Gastroesophageal sphincter (tissue), 4 donors: ENCODE data around the gene CDH4. TPM values are rescaled to one million over a fixed set of nuclear protein-coding genes. Genes with fewer than 3 reads are reported as not detected.

Experiments
- ATAC-seq: fragments of 150-250 bp; one replicate; pipeline ENCODE4 v1.9.1; 2016; ENCODE audit warnings: mild to moderate bottlenecking, moderate library complexity
- H3K27ac ChIP-seq, 4 donors: fragments of 200-600 bp; sonication (generic) in 3 of 4; 1 replicate in 3 of 4; 2 replicates in 1 of 4; pipeline ENCODE4 v1.5.1; 2016 to 2019
- H3K27me3 ChIP-seq: fragments of 200-600 bp; sonication (generic); one replicate; pipeline ENCODE4 v1.5.1; 2019
- H3K36me3 ChIP-seq, 2 donors: fragments of 200-600 bp; sonication (generic); one replicate each; pipeline ENCODE4 v1.5.1; 2019; ENCODE audit warnings: control low read depth in 1 of 2
- H3K4me1 ChIP-seq, 3 donors: fragments of 200-600 bp; sonication (generic); 1 replicate in 2 of 3; 2 replicates in 1 of 3; pipeline ENCODE4 v1.5.1; 2016 to 2019; ENCODE audit warnings: control low read depth in 2 of 3
- H3K4me3 ChIP-seq, 2 donors: fragments of 200-600 bp; sonication (generic); one replicate each; pipeline ENCODE4 v1.5.1; 2019; ENCODE audit warnings: mild to moderate bottlenecking in 1 of 2, moderate library complexity in 1 of 2
- H3K9me3 ChIP-seq, 3 donors: fragments of 200-600 bp; sonication (generic); one replicate each; pipeline ENCODE4 v1.5.1; 2017 to 2019; ENCODE audit warnings: control low read depth in 2 of 3
- CTCF ChIP-seq, 4 experiments: fragments of 200-600 bp in 2 of 4; fragments of 450-650 bp in 2 of 4; sonication (generic) in 1 of 4; IDR thresholded peaks; one replicate each; pipeline ENCODE4 v1.5.1; 2017 to 2019; ENCODE audit warnings: antibody characterized with exemption in 4 of 4, mild to moderate bottlenecking in 2 of 4, moderate library complexity in 2 of 4
- EP300 ChIP-seq: sonication (generic); formaldehyde crosslinking; IDR thresholded peaks from one replicate; pipeline ENCODE4 v1.6.1; 2017; ENCODE audit warnings: antibody characterized with exemption, mild to moderate bottlenecking
- POLR2A ChIP-seq, 2 donors: fragments of 450-650 bp; IDR thresholded peaks; one replicate each; pipeline ENCODE4 v1.6.1; 2017; ENCODE audit warnings: antibody characterized with exemption in 2 of 2, mild to moderate bottlenecking in 2 of 2, moderate library complexity in 1 of 2
- POLR2AphosphoS5 ChIP-seq: sonication (generic); formaldehyde crosslinking; IDR thresholded peaks from one replicate; pipeline ENCODE4 v1.6.1; 2017; ENCODE audit warnings: antibody characterized with exemption
- WGBS, 2 donors: methylation state at CpG; one replicate each; pipeline ENCODE4 v1.1.5; 2018; ENCODE audit warnings: low coverage in 1 of 2; 5-methylcytosine and 5-hydroxymethylcytosine counted together
- total RNA-seq, 4 donors: library from RNA; depleted of rRNA; stranded (reverse); fragments of >200 nt; gene quantifications; one replicate each; pipeline ENCODE4 v1.1.0, GENCODE V29; 2016

The CDH4 gene
- total RNA-seq, 4 donors from 2014 or later = under 0.01 to 1.5 (median 0.42) TPM; not detected in 1

- no peak for ATAC-seq
- H3K27me3 ChIP-seq = peaks cover 25% of the 10 kb centered on the region
- H3K36me3 ChIP-seq = no peaks in the 10 kb centered on the region
- no peak overlapping the region for H3K4me3 ChIP-seq
- no peaks in the 10 kb centered on the region for H3K4me1 ChIP-seq
- 39 to 49% methylated on average over 3 to 4 of the region's 6 CpGs for WGBS, 2 donors
- no peaks in the 10 kb centered on the region for H3K9me3 ChIP-seq
- TF ChIP-seq POLR2A (IDR thresholded peaks at IDR 0.05) (no peak), CTCF (IDR thresholded peaks at IDR 0.05) (no peak), POLR2AphosphoS5 (no peak), EP300 (no peak)
- H3K27ac ChIP-seq = no peak overlapping the region
Measured at GRCh38 chr20:61442718-61443117, 190.7 kb downstream of the CDH4 start.

GRCh38 chr20:61443443-61444126 is 191.5 kb downstream of the CDH4 start:
- ATAC-seq = no peak
- TF ChIP-seq CTCF (IDR thresholded peaks at IDR 0.05) (no peak), POLR2AphosphoS5 (no peak), EP300 (no peak), POLR2A (IDR thresholded peaks at IDR 0.05) (no peak)
- WGBS, 2 donors = 47 to 60% methylated on average over 2 to 8 of the region's 12 CpGs

GRCh38 chr20:61444637-61445036 is 192.6 kb downstream of the CDH4 start:
- no peaks in the 10 kb centered on the region for H3K9me3 ChIP-seq
- ATAC-seq = no peak
- peaks cover 42% of the 10 kb centered on the region for H3K27me3 ChIP-seq
- H3K27ac ChIP-seq = no peak overlapping the region
- no peak overlapping the region for H3K4me3 ChIP-seq
- TF ChIP-seq EP300 (no peak), CTCF (IDR thresholded peaks at IDR 0.05) (no peak), POLR2AphosphoS5 (no peak), POLR2A (IDR thresholded peaks at IDR 0.05) (no peak)
- H3K36me3 ChIP-seq = no peaks in the 10 kb centered on the region
- 76 to 84% methylated on average over 5 of the region's 5 CpGs for WGBS, 2 donors
- H3K4me1 ChIP-seq = no peaks in the 10 kb centered on the region

More at GRCh38 chr20:61443443-61444126, 191.5 kb downstream of the CDH4 start:
- H3K4me3 ChIP-seq = no peak overlapping the region
- no peak overlapping the region for H3K27ac ChIP-seq
- no peaks in the 10 kb centered on the region for H3K36me3 ChIP-seq
- H3K9me3 ChIP-seq = no peaks in the 10 kb centered on the region
- H3K27me3 ChIP-seq = peaks cover 31% of the 10 kb centered on the region
- H3K4me1 ChIP-seq = no peaks in the 10 kb centered on the region

GRCh38 chr20:61445138-61445537 is 193.1 kb downstream of the CDH4 start:
- WGBS, 2 donors = 71% methylated on average over 1 of the region's 6 CpGs; no CpG with 5 or more reads in 1 of the 2 donors
- H3K27me3 ChIP-seq = peaks cover 44% of the 10 kb centered on the region
- H3K4me3 ChIP-seq = no peak overlapping the region
- H3K4me1 ChIP-seq = no peaks in the 10 kb centered on the region
- no peak overlapping the region for H3K27ac ChIP-seq
- no peak for TF ChIP-seq POLR2AphosphoS5
- TF ChIP-seq CTCF (IDR thresholded peaks at IDR 0.05) = no peak
- no peak for TF ChIP-seq EP300
- no peak for TF ChIP-seq POLR2A (IDR thresholded peaks at IDR 0.05)
- ATAC-seq = no peak
- H3K9me3 ChIP-seq = no peaks in the 10 kb centered on the region
- no peaks in the 10 kb centered on the region for H3K36me3 ChIP-seq

- H3K4me1 ChIP-seq = no peaks in the 10 kb centered on the region
- no peak overlapping the region for H3K4me3 ChIP-seq
- ATAC-seq = no peak
- 91% methylated on average over 4 of the region's 10 CpGs; no CpG with 5 or more reads in 1 of the 2 donors for WGBS, 2 donors
- no peaks in the 10 kb centered on the region for H3K9me3 ChIP-seq
- H3K27ac ChIP-seq = no peak overlapping the region
- H3K27me3 ChIP-seq = peaks cover 50% of the 10 kb centered on the region
- no peaks in the 10 kb centered on the region for H3K36me3 ChIP-seq
- no peak for TF ChIP-seq EP300
- TF ChIP-seq POLR2A (IDR thresholded peaks at IDR 0.05) = no peak
- no peak for TF ChIP-seq POLR2AphosphoS5
- TF ChIP-seq CTCF (IDR thresholded peaks at IDR 0.05) = no peak
Measured at GRCh38 chr20:61445741-61446140, 193.7 kb downstream of the CDH4 start.
